Activated naive CD4-positive, alpha-beta T cell treated with anti-CD3 and anti-CD28 coated beads, Interleukin-2, amount 50 U/mL, for 16 hours (primary cell): Measurements from ENCODE around the gene MYO10.
"Not testable (repeated sequence)": the region's sequence is repeated elsewhere in the genome, so short reads cannot be mapped to it uniquely, and the experiment has no call there.

ENCODE experiments used
- DNase-seq: peaks from one replicate; pipeline ENCODE4 v3.0.0-alpha.2; 2020

The MYO10 gene

DNA sequence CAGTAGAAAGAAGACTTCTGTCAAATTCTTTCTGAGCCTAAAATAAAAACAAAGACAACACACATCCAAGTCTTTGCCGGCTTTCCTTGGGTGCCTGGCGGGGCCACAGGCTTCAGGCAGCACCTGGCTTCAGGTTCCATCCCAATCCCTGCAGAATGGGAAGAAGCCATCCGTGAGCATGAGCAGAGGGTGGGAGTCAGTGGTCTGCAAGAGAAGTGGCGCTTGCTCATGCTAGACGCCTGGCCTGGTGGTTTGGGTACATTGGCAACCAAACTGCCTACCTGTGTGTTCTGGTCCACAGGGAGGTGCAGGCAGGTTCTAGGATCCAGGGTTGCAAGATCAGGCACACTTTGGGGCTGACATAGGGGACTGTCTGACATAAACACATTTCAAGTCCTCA, 271.7 kb downstream of the MYO10 start:
- no peak for DNase-seq

DNA sequence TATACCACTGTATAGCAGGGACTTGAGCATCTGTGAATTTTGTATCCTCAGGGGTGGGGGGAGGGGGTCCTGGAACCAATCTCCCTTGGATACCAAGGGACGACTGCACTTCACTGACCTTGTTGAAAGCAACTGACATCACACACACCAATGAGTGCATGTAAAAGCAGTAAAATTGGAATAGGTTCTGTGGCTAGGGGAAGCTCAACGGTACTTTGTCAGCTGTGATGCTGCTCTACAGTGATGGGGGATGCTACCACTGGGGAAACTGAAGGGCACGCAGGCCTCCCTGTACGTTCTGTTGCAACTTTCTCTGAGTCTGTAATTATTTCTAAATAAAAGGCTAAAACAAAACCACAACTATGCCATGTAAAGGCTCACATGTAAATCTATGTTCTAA, 272.2 kb downstream of the MYO10 start:
- DNase-seq: no peak

DNA sequence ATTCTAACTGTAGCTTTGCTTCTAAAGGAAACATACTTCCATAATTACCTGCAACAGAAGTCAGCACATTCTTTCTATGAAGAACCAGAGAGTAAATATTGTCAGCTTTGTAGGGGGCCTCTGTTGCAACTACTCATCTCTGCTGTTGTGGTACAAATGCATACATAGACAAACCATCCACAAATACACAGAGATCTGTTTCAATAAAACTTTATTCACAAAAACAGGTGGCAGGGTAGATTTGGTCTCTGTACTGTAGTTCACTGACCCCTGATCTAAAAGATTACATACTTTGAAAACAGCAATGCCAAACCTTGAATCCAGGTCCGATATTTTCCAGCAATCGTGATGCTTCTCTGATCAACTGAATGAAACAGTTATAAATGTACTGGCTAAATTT, 274.4 kb downstream of the MYO10 start:
- DNase-seq: no peak

DNA sequence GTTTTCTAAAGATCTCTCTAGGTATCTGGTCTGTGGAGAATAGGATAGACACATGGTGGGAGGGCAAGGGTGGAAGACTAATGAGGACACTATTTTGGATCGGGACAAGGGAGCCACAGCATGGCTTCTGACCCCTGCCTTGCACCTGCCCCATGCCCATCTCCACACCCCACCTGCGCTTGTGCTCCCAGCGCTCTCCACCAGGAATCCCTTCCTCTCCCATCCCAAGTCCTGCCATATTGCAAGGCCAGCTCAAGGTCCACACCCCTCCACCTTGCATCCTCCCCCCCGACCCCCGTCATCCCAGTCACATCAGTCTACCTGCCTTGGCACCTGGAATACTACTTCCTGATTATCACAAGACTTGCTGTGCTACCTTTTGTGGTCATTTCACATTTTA, 275.1 kb downstream of the MYO10 start:
- no peak for DNase-seq

DNA sequence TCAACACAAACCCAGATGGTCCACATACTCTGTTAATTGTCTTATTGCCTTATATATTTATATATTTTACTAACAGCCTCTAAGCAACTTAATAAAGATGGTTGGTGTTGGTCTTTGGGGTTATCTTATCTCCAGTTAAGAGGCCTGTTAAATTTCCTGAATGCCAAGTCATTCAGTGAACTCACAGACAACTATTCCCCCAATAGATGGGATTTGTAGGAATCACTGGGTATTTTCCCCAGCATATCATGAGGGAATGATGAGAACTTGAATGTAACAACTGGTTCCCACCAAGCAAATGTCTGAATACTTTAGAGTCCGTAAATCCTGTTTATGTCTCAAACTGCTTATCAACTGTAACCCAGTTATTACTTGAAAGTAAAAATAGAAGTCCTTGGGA, 276.6 kb downstream of the MYO10 start:
- no peak for DNase-seq

DNA sequence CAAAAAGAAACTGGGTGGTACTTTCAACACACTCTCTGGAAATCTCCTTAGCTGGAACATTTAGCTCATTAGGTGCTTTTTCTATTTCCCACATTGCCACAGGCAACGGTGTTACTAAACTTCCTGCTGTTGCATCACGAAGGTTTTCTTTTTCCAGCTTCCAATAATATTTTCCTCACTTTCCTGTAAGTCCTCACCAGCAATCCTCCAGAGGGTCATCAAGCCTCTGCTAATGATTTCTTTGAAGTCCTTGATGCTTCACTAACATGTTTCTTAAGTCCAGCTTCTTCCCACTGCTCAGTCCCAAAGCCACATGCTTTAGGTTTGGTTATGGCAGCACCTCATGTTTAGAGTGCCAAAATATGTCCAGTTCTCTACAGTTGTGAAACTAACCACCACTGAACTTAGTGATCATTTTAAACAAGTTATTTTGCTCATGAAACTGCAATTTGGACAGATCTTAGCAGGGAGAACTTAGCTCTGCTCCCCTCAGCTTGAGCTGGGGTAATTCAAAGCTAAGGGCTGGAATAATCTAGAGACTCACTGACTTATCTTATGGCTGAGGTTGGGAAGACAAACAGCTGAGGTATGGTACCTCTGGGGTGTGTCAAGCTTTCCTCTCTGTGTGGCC, 279.4 kb downstream of the MYO10 start:
- DNase-seq: no peak

DNA sequence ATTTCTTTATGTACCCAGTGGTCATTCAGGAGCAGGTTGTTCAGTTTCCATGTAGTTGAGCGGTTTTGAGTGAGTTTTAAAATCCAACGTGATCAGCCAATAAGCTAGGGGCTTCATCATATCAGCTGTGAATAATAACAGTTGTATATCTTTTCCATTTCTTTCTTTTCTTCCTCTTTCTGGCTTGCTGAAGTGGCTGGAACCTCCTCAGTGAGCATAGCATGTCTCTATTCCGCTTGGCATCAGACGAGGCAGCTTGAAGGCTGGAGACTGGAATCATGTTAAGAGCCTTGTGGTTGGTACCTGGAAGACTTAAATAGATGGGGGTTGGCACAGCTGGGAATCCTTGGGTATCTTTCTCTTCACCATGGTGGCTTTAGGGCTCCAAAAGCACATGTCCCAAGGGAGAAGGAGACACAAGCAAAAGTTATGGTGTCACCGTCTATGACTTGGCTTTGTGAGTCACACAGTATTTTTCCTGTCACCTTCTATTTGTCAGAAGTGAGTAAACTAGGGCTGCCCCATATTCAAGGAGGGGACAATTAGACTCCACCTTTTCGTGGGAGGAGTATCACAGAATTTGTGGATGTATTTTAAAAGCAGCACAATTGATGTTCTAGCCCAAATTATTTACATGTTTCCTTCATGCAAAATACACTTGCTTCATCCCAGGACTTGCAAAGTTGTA, 281.3 kb downstream of the MYO10 start:
- no peak for DNase-seq

DNA sequence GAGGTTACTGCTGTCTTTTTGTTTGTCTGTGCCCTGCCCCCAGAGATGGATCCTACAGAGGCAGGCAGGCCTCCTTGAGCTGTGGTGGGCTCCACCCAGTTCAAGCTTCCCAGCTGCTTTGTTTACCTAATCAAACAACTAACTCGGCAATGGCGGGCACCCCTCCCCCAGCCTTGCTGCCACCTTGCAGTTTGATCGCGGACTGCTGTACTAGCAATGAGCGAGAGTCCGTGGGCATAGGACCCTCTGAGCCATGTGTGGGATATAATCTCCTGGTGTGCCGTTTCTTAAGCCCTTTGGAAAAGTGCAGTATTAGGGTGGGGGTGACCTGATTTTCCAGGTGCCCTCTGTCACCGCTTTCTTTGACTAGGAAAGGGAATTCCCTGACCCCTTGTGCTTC, 287.3 kb downstream of the MYO10 start:
- DNase-seq: not testable (repeated sequence)

DNA sequence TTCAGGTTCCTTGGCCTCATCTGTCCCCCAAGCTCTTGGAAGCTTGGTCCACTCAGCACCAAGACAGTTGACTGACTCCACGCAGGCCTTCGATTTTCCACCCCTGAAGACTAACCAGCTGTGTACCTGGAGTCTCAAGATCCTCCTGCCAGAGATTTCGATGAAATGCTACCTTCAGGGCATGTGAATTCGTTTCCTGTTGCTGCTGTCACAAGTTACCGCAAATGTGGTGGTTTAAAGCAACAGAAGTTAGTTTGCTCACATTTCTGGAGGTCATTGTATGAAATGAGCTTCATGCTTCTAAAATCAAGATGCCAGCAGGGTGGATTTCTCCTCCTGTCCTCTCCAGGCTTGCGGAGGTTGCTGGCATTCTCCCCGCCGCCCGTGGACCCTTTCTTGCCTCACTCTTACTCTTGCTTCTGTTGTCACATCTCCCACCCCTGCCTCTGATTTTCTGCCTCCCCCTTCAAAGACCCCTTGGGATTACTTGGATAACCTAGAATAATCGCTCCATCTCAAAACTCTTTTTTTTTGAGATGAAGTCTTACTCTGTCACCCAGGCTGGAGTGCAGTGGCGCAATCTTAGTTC, 291.7 kb downstream of the MYO10 start:
- DNase-seq: no peak

DNA sequence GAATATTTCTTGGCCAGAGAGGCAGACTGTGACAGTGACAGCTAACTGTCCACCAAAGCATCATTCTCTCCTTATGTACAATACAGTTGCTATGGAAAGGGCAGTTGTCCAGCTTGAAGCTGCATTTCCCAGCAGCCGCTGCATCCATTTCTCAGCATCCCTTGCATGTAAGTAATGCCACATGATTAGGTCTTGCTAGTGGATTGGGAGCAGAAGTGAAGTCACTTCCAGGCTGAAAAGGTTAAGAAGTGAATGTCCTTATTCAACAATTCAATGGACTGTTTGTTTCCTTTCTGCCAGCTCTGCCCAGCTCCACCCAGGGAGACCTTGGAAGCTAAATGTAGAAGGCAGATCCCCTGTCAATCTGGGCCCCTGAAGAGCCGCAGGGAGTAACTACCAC, 293.2 kb downstream of the MYO10 start:
- DNase-seq: no peak

DNA sequence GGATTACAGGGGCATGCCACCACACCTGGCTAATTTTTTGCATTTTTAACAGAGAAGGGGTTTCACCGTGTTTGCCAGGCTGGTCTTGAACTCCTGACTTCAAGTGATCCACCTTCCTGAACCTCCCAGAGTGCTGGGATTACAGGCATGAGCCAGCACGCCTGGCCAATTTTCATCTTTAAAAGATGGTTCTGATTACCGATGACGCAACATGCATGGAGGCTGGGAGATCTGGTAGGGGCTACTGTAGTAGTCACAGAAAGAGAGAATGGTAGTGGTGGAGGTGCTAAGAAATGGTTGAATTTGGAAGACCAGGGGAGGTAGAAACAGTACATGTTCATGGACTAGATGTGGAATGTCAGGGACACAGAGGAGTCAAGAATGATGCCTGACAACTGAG, 296.9 kb downstream of the MYO10 start:
- DNase-seq: no peak

DNA sequence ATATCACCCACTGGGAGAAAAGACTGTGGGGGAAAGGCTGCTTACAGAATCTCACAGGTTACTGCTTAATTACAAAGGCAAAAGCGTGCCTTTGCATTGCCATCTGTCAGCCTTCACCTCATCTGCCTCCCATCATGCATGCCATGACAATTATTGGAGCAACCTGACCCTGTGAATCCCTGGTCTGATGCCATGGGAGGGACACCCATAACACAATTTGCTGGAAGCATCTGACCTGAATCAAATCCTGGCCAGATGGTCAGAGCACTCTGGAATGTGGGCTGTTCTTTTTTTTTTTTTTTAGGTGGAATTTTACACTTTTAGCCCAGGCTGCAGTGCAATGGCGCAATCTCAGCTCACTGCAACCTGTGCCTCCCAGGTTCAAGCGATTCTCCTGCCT, 307.7 kb downstream of the MYO10 start:
- DNase-seq: no peak

DNA sequence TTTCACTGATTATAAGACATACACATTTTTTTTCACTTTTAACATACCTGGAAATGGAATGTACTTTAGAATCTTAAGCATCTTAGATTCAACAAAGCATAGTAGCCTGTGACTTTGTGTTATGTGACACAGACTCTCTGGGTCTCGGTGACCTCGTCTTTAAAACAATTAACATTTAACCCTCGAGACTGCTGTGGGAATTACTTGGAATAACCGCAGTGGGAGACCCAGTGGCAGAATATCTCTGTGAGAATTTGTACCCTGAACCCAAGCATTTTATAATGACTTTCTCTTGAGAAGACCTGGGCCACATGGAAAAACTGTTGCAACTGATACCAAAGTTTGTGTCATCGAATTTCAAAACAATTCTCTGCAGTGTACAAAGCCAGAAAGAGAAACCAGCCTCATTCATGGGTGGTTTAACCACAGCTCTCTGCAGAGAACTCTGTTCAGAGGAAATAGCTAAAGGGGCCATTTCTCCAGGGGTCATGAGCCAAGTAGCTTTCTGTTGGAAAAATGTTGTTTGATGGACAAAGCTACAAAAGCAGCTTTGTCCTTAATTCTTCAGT, 309.3 kb downstream of the MYO10 start:
- no peak for DNase-seq

DNA sequence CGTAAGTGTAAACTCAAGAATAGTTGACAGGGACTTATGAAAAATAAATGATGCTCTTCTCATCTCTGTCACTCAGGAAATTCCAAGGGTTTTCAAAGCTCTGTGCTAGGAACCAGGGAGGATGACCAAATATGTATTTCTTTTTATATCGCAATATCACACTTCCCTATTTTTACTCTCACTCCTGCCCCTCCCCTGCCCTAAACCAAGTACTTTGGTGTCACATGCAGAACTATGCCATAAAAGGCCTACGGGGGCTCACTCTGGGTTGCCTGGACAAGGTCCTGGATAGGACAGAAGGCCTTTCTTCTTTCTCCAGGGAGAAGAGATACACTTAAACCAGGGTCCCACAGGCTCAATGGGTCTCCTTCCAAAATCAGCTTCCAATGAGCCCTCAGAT, 311.0 kb downstream of the MYO10 start:
- no peak for DNase-seq

DNA sequence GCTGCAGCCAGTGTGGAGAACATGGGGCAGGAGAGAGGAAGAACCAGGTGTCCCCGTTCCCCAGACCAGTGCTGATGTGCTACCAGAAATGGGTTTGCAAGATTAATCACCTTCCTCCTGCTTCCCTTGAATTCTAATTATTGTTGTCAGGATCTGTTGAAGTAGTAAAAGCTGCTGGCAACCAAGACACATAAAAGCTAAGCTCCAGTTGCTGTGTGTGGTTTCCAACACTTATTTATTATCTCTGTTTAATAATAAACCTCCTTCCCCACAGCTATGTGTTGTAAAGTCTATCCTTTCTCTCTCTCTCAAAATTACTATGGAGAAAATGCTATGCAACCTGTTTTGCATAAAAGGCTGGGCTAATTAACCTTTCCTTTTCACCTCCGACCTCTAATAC, 317.0 kb downstream of the MYO10 start:
- no peak for DNase-seq

DNA sequence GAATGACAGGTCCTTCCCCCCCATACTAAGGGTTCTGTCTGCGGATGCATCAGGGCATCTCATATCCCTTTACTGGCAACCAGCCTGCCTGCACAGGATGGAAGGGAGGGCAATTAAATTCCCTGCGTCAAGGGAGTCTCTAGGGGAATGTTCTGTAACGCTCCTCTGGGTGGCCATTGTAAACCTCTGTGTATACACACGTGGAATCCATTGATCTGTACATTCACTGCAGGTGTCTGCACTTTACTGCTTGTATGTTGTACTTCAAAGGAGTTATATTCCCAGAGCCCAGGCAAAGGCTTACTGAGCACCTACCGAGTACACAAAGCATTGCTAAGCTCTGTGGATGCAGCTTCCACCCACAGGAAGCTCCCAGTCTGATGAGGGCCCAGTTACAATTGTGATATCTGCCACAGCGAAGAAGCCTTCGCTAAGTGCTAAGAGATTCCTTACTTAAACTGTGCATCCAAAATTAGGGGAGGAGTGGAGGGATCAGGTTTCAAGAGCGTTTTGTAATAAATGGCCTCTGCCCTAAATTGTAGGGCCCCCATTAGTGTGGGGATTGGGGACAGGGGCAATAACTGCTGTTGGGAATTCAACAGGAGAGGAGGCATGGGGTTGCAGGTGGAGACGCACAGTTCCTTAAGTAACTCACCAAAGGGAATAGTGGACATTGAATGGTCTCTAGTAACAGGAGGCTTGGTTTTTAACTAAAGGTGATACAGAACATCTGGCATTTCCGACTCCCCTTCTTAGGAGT, 317.8 kb downstream of the MYO10 start:
- DNase-seq: no peak

DNA sequence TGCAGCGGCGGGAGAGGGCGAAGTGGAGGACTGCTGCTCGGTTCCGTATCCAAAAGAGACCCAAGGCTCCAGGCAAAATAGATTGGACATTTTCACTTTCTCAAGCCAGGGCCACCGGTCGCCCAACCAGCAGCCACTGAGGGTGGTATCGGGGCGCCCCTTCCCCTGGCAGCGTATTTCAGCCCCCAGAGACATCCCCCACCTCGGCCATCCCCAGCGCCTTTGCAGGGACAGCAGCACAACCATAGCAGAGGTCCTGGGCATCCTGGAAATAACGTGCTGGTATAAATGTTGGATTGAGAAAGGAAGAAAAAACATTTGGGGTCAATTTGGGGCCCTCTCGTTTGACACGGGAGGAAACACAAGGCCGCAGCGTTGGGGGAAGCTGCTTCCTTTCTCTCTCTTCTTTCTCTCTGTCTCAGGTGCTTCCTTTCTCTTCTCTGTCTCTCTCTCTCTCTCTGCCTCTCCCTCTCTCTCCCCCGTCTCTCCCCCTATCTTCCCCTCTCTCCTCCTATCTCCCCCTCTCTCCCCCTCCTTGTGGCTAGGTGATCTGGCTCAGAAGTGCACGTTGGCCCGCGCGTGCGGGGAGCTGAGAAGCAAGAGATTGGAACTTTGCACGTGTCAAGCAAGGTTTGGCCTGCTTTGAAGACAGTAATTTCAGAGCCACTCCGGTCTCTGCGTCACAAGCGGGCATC, 318.7 kb downstream of the MYO10 start:
- peak; percentile 69 for DNase-seq

DNA sequence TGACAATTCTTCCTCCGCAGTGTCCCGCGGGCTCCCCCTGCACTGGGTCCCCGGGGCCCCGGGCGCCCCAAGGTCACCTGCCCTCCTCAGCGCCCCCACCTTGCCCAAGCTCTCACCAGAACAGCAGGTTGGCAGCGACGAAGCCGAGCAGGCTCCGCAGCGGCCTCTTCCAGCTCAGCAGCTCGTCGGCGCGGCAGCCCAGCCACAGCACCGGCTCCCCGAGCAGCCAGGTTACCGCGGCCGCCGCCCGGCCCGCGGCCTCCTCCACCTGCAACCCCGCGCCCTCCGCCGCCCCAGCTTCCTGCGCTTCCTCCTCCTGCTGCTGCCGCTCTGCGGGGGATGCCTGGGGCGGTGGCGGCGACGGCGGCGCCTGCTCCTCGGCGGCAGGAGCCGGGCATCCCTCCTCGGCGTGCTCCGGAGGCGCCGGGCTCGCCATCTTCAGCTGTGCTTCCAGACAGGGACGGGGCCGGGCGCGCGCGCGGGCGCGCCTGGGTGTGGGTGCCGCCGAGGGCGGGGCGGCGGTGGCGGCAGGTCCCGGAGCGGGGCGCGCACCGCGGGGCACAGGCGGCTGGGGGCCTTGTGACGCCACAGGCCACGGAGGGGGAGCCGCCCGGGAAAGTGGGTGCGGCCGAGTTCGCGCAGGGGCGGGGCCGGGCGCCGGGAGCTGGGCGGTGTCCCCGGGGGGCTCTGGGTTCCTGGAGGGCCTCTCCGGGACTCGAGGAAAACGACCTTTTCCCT, 319.4 kb downstream of the MYO10 start, which contains the start of gene RETREG1:
RETREG1 (minus strand) TSS at position 462 of the 738 bp plus-strand sequence; CDS start at position 436, 26 bp downstream.
- peak; percentile 87 for DNase-seq

DNA sequence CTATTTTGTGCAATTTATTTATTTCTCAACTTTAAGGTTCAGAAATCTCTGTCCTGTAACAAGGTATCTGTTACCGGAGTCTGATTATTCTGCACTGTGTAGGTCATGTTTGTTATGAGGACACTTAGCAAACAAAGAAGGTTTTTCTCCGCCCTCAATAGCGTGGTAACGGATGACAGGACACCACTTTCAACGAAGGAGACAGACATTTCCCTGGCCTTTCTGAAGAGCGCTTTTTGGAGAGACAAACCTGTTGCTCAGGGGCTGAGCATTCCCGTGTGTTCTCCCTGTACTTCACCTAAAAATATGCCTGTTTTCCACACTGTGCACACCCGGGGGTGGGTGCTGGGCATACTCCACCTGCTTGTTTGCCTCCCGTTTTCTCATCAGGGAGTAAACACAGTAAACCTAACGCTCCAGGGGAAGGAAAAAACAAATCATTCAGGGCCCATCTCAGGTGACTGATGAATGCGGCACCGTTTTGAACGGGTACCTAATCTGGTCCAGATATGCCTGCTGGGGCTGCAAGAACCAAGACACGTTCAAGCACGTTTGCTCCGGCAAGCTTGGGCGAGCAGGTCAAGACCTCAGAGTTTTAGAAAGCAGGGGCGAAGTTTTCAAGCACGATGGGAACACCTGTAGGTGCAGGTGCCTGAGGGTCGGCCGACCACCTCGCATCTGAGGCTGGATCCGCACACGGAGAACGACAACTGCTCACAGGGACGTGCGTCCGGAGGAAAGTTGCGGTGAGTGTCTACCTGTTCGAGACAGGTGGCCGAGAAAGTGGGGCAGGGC, 320.1 kb downstream of the MYO10 start:
- no peak for DNase-seq

DNA sequence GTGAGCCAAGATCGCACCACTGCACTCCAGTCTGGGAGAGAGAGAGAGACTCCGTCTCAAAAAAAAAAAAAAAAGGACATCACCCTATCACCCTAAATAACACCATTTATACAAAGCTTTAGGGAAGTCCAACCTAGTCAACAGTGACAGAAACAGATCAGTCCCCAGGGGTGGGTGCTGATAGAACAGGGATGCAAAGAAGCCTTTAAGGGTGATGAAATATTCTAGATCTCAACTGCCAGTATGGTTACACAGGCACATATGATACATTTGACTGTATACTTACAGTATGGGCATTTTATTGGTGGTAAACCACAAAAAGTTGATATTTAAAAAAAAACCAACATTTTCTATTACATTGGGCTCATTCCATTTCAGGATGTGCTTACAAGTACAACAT, 324.1 kb downstream of the MYO10 start:
- no peak for DNase-seq
